ENCODE measurements around the gene KRTAP10-12.

GRCh38 chr21:44708866-44709425 lies 12.0 kb downstream of the KRTAP10-12 start:
- TF ChIP-seq CTCF (IDR thresholded peaks at IDR 0.05) (no peak), POLR2A (IDR thresholded peaks at IDR 0.05) (no peak)
